Osteoblast (primary cell): ENCODE measurements around the gene NEK2. TPM values are rescaled to one million over a fixed set of nuclear protein-coding genes. Genes with fewer than 3 reads are reported as not detected.

Source experiments
- DNase-seq: peaks from one replicate; pipeline ENCODE4 v3.0.0; 2011; ENCODE audit warnings: low spot score, mixed read lengths; ENCODE audit not compliant: insufficient read length; ENCODE audit errors: missing footprints
- H2AFZ ChIP-seq: 2 replicates; pipeline ENCODE4 v1.6.0; 2011; ENCODE audit warnings: mild to moderate bottlenecking, low read length
- H3K27ac ChIP-seq: 2 replicates; pipeline ENCODE4 v1.5.1; 2011; ENCODE audit warnings: mild to moderate bottlenecking, low read depth, low read length, moderate library complexity
- H3K27me3 ChIP-seq: 2 replicates; pipeline ENCODE4 v1.6.0; 2012; ENCODE audit warnings: mild to moderate bottlenecking, control low read depth, inconsistent platforms, low read length, moderate library complexity; ENCODE audit not compliant: insufficient read depth
- H3K36me3 ChIP-seq: 2 replicates; pipeline ENCODE4 v1.5.1; 2011; ENCODE audit warnings: mild to moderate bottlenecking, low read length, control low read depth, moderate library complexity; ENCODE audit not compliant: insufficient read depth
- H3K4me1 ChIP-seq: 2 replicates; pipeline ENCODE4 v1.5.1; 2011; ENCODE audit warnings: mild to moderate bottlenecking, low read length, control low read depth, moderate library complexity; ENCODE audit not compliant: insufficient read depth
- H3K4me2 ChIP-seq: 2 replicates; pipeline ENCODE4 v1.6.0; 2011; ENCODE audit warnings: mild to moderate bottlenecking, low read length; ENCODE audit not compliant: insufficient read depth
- H3K4me3 ChIP-seq: fragments of 200-600 bp; sonication (generic); 3 replicates; pipeline ENCODE4 v1.5.1; 2012; ENCODE audit warnings: mild to moderate bottlenecking, low read length, inconsistent platforms; ENCODE audit not compliant: insufficient read depth
- H3K79me2 ChIP-seq: 2 replicates; pipeline ENCODE4 v1.6.0; 2012; ENCODE audit warnings: mild to moderate bottlenecking, low read length, control low read depth, inconsistent platforms; ENCODE audit not compliant: insufficient read depth
- H3K9me3 ChIP-seq: 2 replicates; pipeline ENCODE4 v1.5.1; 2011; ENCODE audit warnings: low read depth, low read length, control low read depth
- H4K20me1 ChIP-seq: 2 replicates; pipeline ENCODE4 v1.6.0; 2012; ENCODE audit warnings: mild to moderate bottlenecking, low read length, control low read depth; ENCODE audit not compliant: insufficient read depth
- CTCF ChIP-seq: IDR thresholded peaks from 2 replicates; pipeline ENCODE4 v1.5.1; 2011; ENCODE audit warnings: mild to moderate bottlenecking, low read depth, low read length, moderate library complexity; ENCODE audit errors: extremely low read depth
- total RNA-seq: library from RNA; depleted of rRNA; stranded (reverse); fragments of >200 nt; gene quantifications from 2 replicates; pipeline ENCODE4 v1.2.3, GENCODE V29; 2012

The NEK2 gene
- total RNA-seq, 1 donor, result 1.4 TPM

- DNase-seq, result no peak
- no peak for TF ChIP-seq CTCF
- Histone ChIP-seq H3K27me3 (peaks cover 5% of the 10 kb centered on the region), H2AFZ (no peak overlapping the region), H4K20me1 (no peaks in the 10 kb centered on the region), H3K27ac (no peak overlapping the region), H3K4me3 (no peak overlapping the region), H3K4me2 (no peak overlapping the region), H3K79me2 (no peaks in the 10 kb centered on the region), H3K4me1 (no peaks in the 10 kb centered on the region), H3K9me3 (no peaks in the 10 kb centered on the region), H3K36me3 (no peaks in the 10 kb centered on the region)
Observed at GRCh38 chr1:211619033-211619996, 56.1 kb downstream of the NEK2 start.

- H3K79me2 ChIP-seq, result no peaks in the 10 kb centered on the region
- H3K27me3 ChIP-seq, result no peaks in the 10 kb centered on the region
- peak overlapping the region; percentile 92 for H2AFZ ChIP-seq
- H3K9me3 ChIP-seq, result no peaks in the 10 kb centered on the region
- H3K4me3 ChIP-seq, result no peak overlapping the region
- no peaks in the 10 kb centered on the region for H4K20me1 ChIP-seq
- H3K27ac ChIP-seq, result no peak overlapping the region
- no peak for TF ChIP-seq CTCF
- DNase-seq, result no peak
- H3K36me3 ChIP-seq, result no peaks in the 10 kb centered on the region
- peaks cover 7% of the 10 kb centered on the region for H3K4me1 ChIP-seq
- H3K4me2 ChIP-seq, result no peak overlapping the region
Observed at GRCh38 chr1:211616965-211617297, 58.5 kb downstream of the NEK2 start.

- TF ChIP-seq CTCF, result no peak
- H3K27me3 ChIP-seq, result no peaks in the 10 kb centered on the region
- no peak overlapping the region for H3K4me2 ChIP-seq
- no peak overlapping the region for H3K27ac ChIP-seq
- no peaks in the 10 kb centered on the region for H3K9me3 ChIP-seq
- no peak overlapping the region for H3K4me3 ChIP-seq
- no peaks in the 10 kb centered on the region for H4K20me1 ChIP-seq
- H2AFZ ChIP-seq, result peak overlapping the region; percentile 92
- H3K79me2 ChIP-seq, result no peaks in the 10 kb centered on the region
- H3K36me3 ChIP-seq, result no peaks in the 10 kb centered on the region
- no peak for DNase-seq
- peaks cover 7% of the 10 kb centered on the region for H3K4me1 ChIP-seq
Observed at GRCh38 chr1:211616231-211616964, 59.0 kb downstream of the NEK2 start.

GRCh38 chr1:211614615-211615014 is 60.8 kb downstream of the NEK2 start:
- Histone ChIP-seq H3K27ac (no peak overlapping the region), H3K9me3 (no peaks in the 10 kb centered on the region), H2AFZ (no peak overlapping the region), H3K79me2 (no peaks in the 10 kb centered on the region), H3K4me2 (no peak overlapping the region), H3K36me3 (no peaks in the 10 kb centered on the region), H4K20me1 (no peaks in the 10 kb centered on the region), H3K4me3 (no peak overlapping the region), H3K4me1 (peaks cover 10% of the 10 kb centered on the region), H3K27me3 (no peaks in the 10 kb centered on the region)
- no peak for DNase-seq
- TF ChIP-seq CTCF, result no peak
